ENCODE measurements around the gene PRAC1.

DNA sequence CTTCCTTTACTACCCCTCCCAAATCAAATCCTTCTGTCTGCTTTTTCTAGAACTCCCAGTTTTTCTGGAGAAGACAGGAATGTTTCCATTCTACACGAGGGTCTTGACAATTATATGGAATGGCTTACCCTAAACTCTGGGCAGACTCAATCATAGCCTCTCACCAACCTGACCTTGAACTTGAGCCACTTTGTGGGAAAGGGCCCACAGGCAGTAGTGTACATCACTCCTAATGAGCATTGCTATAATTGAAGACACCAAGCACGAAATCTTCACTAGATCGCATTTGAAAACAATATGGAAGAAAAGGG is 7.9 kb upstream of the PRAC1 start:
- no peak for TF ChIP-seq CTCF (IDR thresholded peaks at IDR 0.05)
- TF ChIP-seq POLR2A (IDR thresholded peaks at IDR 0.05): no peak
